Measurements from ENCODE around the gene MYRFL.
"Not testable (repeated sequence)": the region's sequence is repeated elsewhere in the genome, so short reads cannot be mapped to it uniquely, and the experiment has no call there.

GRCh38 chr12:69807101-69807897, 17.7 kb upstream of the MYRFL start:
- TF ChIP-seq, protein P1, sequence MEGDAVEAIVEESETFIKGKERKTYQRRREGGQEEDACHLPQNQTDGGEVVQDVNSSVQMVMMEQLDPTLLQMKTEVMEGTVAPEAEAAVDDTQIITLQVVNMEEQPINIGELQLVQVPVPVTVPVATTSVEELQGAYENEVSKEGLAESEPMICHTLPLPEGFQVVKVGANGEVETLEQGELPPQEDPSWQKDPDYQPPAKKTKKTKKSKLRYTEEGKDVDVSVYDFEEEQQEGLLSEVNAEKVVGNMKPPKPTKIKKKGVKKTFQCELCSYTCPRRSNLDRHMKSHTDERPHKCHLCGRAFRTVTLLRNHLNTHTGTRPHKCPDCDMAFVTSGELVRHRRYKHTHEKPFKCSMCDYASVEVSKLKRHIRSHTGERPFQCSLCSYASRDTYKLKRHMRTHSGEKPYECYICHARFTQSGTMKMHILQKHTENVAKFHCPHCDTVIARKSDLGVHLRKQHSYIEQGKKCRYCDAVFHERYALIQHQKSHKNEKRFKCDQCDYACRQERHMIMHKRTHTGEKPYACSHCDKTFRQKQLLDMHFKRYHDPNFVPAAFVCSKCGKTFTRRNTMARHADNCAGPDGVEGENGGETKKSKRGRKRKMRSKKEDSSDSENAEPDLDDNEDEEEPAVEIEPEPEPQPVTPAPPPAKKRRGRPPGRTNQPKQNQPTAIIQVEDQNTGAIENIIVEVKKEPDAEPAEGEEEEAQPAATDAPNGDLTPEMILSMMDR (IDR thresholded peaks at IDR 0.05), result not testable (repeated sequence)
- TF ChIP-seq POLR2A (IDR thresholded peaks at IDR 0.05), result not testable (repeated sequence)

Measured in vagina (tissue), 2 donors.